K562 (cell line): Measurements from ENCODE around the gene EFHC1. TPM values are rescaled to one million over a fixed set of nuclear protein-coding genes. Genes with fewer than 3 reads are reported as not detected.
A peak's percentile ranks its signal among the peaks of the same experiment; 100 is the strongest.

Source experiments
- C11orf30 ChIP-seq: fragments of 450-650 bp; IDR thresholded peaks from 2 replicates; pipeline ENCODE4 v1.6.1; 2016; ENCODE audit warnings: low read depth, mild to moderate bottlenecking
- ETV5 ChIP-seq: sonication (generic); formaldehyde crosslinking; IDR thresholded peaks from 2 replicates; pipeline ENCODE4 v1.4.0; 2020; ENCODE audit warnings: low read depth, mild to moderate bottlenecking, missing genetic modification reagents
- FOSL1 ChIP-seq: fragments of 200-800 bp; sonication (Bioruptor generic); conservative IDR thresholded peaks from 2 replicates; pipeline ENCODE4 v1.6.1; 2016; ENCODE audit warnings: missing genetic modification characterization, missing compliant biosample characterization
- FOXP1 ChIP-seq: sonication (generic); formaldehyde crosslinking; IDR thresholded peaks from 2 replicates; pipeline ENCODE4 v1.8.0; 2022; ENCODE audit warnings: mild to moderate bottlenecking, missing genetic modification reagents
- GATA2 ChIP-seq: sonication (generic); formaldehyde crosslinking; IDR thresholded peaks from 2 replicates; pipeline ENCODE4 v1.4.0; 2020; ENCODE audit warnings: mild to moderate bottlenecking, missing genetic modification reagents
- HMGXB4 ChIP-seq: sonication (generic); formaldehyde crosslinking; IDR thresholded peaks from 2 replicates; pipeline ENCODE4 v1.8.1; 2023; ENCODE audit warnings: mild to moderate bottlenecking, missing genetic modification reagents
- HOXB6 ChIP-seq: fragments of 250-450 bp; sonication (Bioruptor Pico); IDR thresholded peaks from 2 replicates; pipeline ENCODE4 v1.5.1; 2022; ENCODE audit warnings: mild to moderate bottlenecking, borderline replicate concordance
- ILK ChIP-seq: fragments of 450-650 bp; IDR thresholded peaks from 2 replicates; pipeline ENCODE4 v1.6.1; 2016; ENCODE audit warnings: missing genetic modification characterization, low read depth, mild to moderate bottlenecking, missing compliant biosample characterization, moderate library complexity, borderline replicate concordance
- KDM1A ChIP-seq, 2 experiments: fragments of 450-650 bp; IDR thresholded peaks; 2 replicates each; pipeline ENCODE4 v1.6.1; 2016; ENCODE audit warnings: mild to moderate bottlenecking in 2 of 2
- L3MBTL2 ChIP-seq: fragments of 450-650 bp; IDR thresholded peaks from 2 replicates; pipeline ENCODE4 v1.6.1; 2016; ENCODE audit warnings: mild to moderate bottlenecking, moderate library complexity
- MCM5 ChIP-seq: fragments of 450-650 bp; IDR thresholded peaks from 2 replicates; pipeline ENCODE4 v1.6.1; 2016; ENCODE audit warnings: low read depth
- MTA3 ChIP-seq: fragments of 450-650 bp; formaldehyde crosslinking; IDR thresholded peaks from 2 replicates; pipeline ENCODE4 v1.6.1; 2017; ENCODE audit warnings: mild to moderate bottlenecking, borderline replicate concordance
- RBFOX2 ChIP-seq: fragments of 200-400 bp; formaldehyde crosslinking; IDR thresholded peaks from 2 replicates; pipeline ENCODE4 v1.6.1; 2017; ENCODE audit warnings: low read depth, mild to moderate bottlenecking, low read length, moderate library complexity
- SMARCA5 ChIP-seq: fragments of 450-650 bp; IDR thresholded peaks from 2 replicates; pipeline ENCODE4 v1.6.1; 2016
- SMARCB1 ChIP-seq: IDR thresholded peaks from 2 replicates; pipeline ENCODE4 v1.6.1; 2011; ENCODE audit warnings: improper control_type of control experiment, low read depth; ENCODE audit not compliant: insufficient read length
- SRSF9 ChIP-seq: fragments of 200-400 bp; formaldehyde crosslinking; IDR thresholded peaks from 2 replicates; pipeline ENCODE4 v1.6.1; 2017; ENCODE audit warnings: low read depth, low read length, borderline replicate concordance
- ZBTB34 ChIP-seq: fragments of 250-450 bp; sonication (Bioruptor Pico); IDR thresholded peaks from 2 replicates; pipeline ENCODE4 v1.8.0; 2021; ENCODE audit warnings: mild to moderate bottlenecking, moderate library complexity
- ZBTB43 ChIP-seq: sonication (generic); formaldehyde crosslinking; IDR thresholded peaks from 2 replicates; pipeline ENCODE4 v1.8.0; 2023; ENCODE audit warnings: mild to moderate bottlenecking, missing genetic modification reagents
- ZFX ChIP-seq: sonication (generic); formaldehyde crosslinking; IDR thresholded peaks from 2 replicates; pipeline ENCODE4 v1.8.0; 2022; ENCODE audit warnings: mild to moderate bottlenecking, missing genetic modification reagents, moderate library complexity
- ZKSCAN1 ChIP-seq: fragments of 150-350 bp; IDR thresholded peaks from 2 replicates; pipeline ENCODE4 v1.6.1; 2016; ENCODE audit warnings: low read depth, low read length
- ZNF134 ChIP-seq: fragments of 250-450 bp; sonication (Bioruptor Pico); conservative IDR thresholded peaks from 2 replicates; pipeline ENCODE4 v1.4.0; 2020
- ZNF3 ChIP-seq: fragments of 250-450 bp; sonication (Bioruptor Pico); IDR thresholded peaks from 2 replicates; pipeline ENCODE4 v1.5.0; 2021; ENCODE audit warnings: mild to moderate bottlenecking, moderate library complexity
- ZNF785 ChIP-seq: fragments of 250-450 bp; sonication (Bioruptor Pico); IDR thresholded peaks from 2 replicates; pipeline ENCODE4 v1.4.0; 2020; ENCODE audit warnings: mild to moderate bottlenecking
- polyA plus RNA-seq, 8 experiments: library from polyadenylated mRNA; depleted of rRNA in 4 of 8; stranded (reverse) in 5 of 8; unstranded in 3 of 8; fragments of >200 nt; fragmentation: Nextera tagmentation in 2 of 8; fragmentation: Illumina TruSeq in 1 of 8; extraction: Ambion mirVana in 2 of 8; extraction: Trizol in 1 of 8; gene quantifications; 2 replicates each; pipeline versions ENCODE4 v1.2.1 to v1.2.3, GENCODE V29; 2011 to 2014; ENCODE audit warnings: inconsistent platforms in 1 of 8, missing spikeins in 1 of 8
- total RNA-seq, 7 experiments: library from RNA; depleted of rRNA in 6 of 7; stranded (reverse); fragments of >200 nt in 6 of 7; fragmentation: Illumina TruSeq in 2 of 7; extraction: Trizol in 2 of 7; gene quantifications; 2 replicates each; pipeline versions ENCODE4 v1.2.1 to v1.2.3, GENCODE V29; 2011 to 2021; ENCODE audit warnings: low replicate concordance in 1 of 7

Gene EFHC1
- total and polyA plus RNA-seq, 9 of the 15 experiments (the other 6 are each of a cell fraction or from before 2014, with no cell fraction given): 9.5 to 31.0 (median 14.9) TPM

- no peak for TF ChIP-seq ZFX
- no peak for TF ChIP-seq ZNF785
- no peak for TF ChIP-seq ILK
- no peak for TF ChIP-seq HOXB6 (CRISPR knock-in tag)
- no peak for TF ChIP-seq ZBTB34
- TF ChIP-seq MCM5: no peak
- TF ChIP-seq ZKSCAN1: no peak; the same call in 1 of the 2 replicates
- no peak for TF ChIP-seq SMARCB1
- no peak for TF ChIP-seq HMGXB4 (CRISPR knock-in tag)
- TF ChIP-seq ETV5: no peak
- peak; percentile 63; the same call in 1 of the 2 replicates for TF ChIP-seq L3MBTL2
- no peak for TF ChIP-seq ZBTB43 (CRISPR knock-in tag)
- TF ChIP-seq RBFOX2: peak; percentile 66
- no peak for TF ChIP-seq GATA2 (CRISPR knock-in tag)
- TF ChIP-seq MTA3: peak; percentile 81; the same call in 1 of the 2 replicates
- 0 out of 2 replicates have a peak, but pooled peaks have one; percentile 42 for TF ChIP-seq ZNF134 (CRISPR knock-in tag)
- peak in 1 of 2 experiments; percentile 64; a peak in 1 of 4 replicates for TF ChIP-seq KDM1A (IDR thresholded peaks at IDR 0.05)
- TF ChIP-seq SRSF9: no peak
- no peak for TF ChIP-seq SMARCA5
- no peak for TF ChIP-seq C11orf30
- peak; percentile 96 for TF ChIP-seq FOSL1 (tag)
- TF ChIP-seq FOXP1 (CRISPR knock-in tag): no peak
- no peak for TF ChIP-seq ZNF3
Observed at GRCh38 chr6:52503851-52504781, 84.0 kb downstream of the EFHC1 start (continued).
